HepG2 (cell line): ENCODE results near the gene SIGLEC14. TPM values are rescaled to one million over a fixed set of nuclear protein-coding genes. Genes with fewer than 3 reads are reported as not detected.
A peak's percentile ranks its signal among the peaks of the same experiment; 100 is the strongest.

Source experiments
- FOXK1 ChIP-seq: sonication (generic); formaldehyde crosslinking; IDR thresholded peaks from 2 replicates; pipeline ENCODE4 v1.4.0; 2020; ENCODE audit warnings: low read depth, missing genetic modification reagents, borderline replicate concordance
- GABPB1 ChIP-seq: IDR thresholded peaks from 2 replicates; pipeline ENCODE4 v1.6.1; 2016; ENCODE audit warnings: mild to moderate bottlenecking, missing genetic modification reagents, moderate library complexity, missing compliant biosample characterization
- HES4 ChIP-seq: sonication (generic); formaldehyde crosslinking; IDR thresholded peaks from 2 replicates; pipeline ENCODE4 v1.9.0; 2021; ENCODE audit warnings: mild to moderate bottlenecking, missing genetic modification reagents, borderline replicate concordance
- HOXD1 ChIP-seq: sonication (generic); formaldehyde crosslinking; IDR thresholded peaks from 2 replicates; pipeline ENCODE4 v1.5.0; 2020; ENCODE audit warnings: missing genetic modification reagents
- SATB2 ChIP-seq: sonication (generic); formaldehyde crosslinking; IDR thresholded peaks from 2 replicates; pipeline ENCODE4 v1.5.0; 2020; ENCODE audit warnings: missing genetic modification reagents
- SPEN ChIP-seq: sonication (generic); formaldehyde crosslinking; IDR thresholded peaks from 2 replicates; pipeline ENCODE4 v1.5.1; 2020; ENCODE audit warnings: low read depth, mild to moderate bottlenecking, missing genetic modification reagents
- YY1 ChIP-seq: IDR thresholded peaks from 2 replicates; pipeline ENCODE4 v1.6.1; 2011; ENCODE audit warnings: low read length, low read depth, moderate library complexity, mild to moderate bottlenecking; ENCODE audit not compliant: insufficient read depth, insufficient replicate concordance
- ZIK1 ChIP-seq: sonication (generic); formaldehyde crosslinking; IDR thresholded peaks from 2 replicates; pipeline ENCODE4 v1.5.0; 2020; ENCODE audit warnings: mild to moderate bottlenecking, low read depth, missing genetic modification reagents, borderline replicate concordance
- ZNF550 ChIP-seq: sonication (generic); formaldehyde crosslinking; IDR thresholded peaks from 2 replicates; pipeline ENCODE4 v1.4.0; 2020; ENCODE audit warnings: mild to moderate bottlenecking, missing genetic modification reagents, borderline replicate concordance
- ZNF678 ChIP-seq: sonication (generic); formaldehyde crosslinking; IDR thresholded peaks from 2 replicates; pipeline ENCODE4 v1.4.0; 2020; ENCODE audit warnings: mild to moderate bottlenecking, missing genetic modification reagents
- ZNF720 ChIP-seq: sonication (generic); formaldehyde crosslinking; IDR thresholded peaks from 2 replicates; pipeline ENCODE4 v1.4.0; 2020; ENCODE audit warnings: missing genetic modification reagents
- ZSCAN12 ChIP-seq: sonication (generic); formaldehyde crosslinking; IDR thresholded peaks from 2 replicates; pipeline ENCODE4 v1.9.0; 2021; ENCODE audit warnings: mild to moderate bottlenecking, missing genetic modification reagents
- polyA plus RNA-seq, 8 experiments: library from polyadenylated mRNA; depleted of rRNA in 3 of 8; stranded (reverse) in 7 of 8; unstranded in 1 of 8; fragments of >200 nt; fragmentation: Illumina TruSeq in 4 of 8; extraction: Trizol in 4 of 8; gene quantifications; 2 replicates each; pipeline versions ENCODE4 v1.2.1 to v1.2.3, GENCODE V29; 2011 to 2016; ENCODE audit warnings: low read depth in 4 of 8, missing spikeins in 1 of 8, mixed read lengths in 1 of 8; ENCODE audit not compliant: insufficient read depth in 1 of 8
- total RNA-seq, 5 experiments: library from RNA; depleted of rRNA; stranded (reverse); fragments of >200 nt; fragmentation: Illumina TruSeq; extraction: Trizol; gene quantifications; 2 replicates each; pipeline ENCODE4 v1.2.3, GENCODE V29; 2016; ENCODE audit warnings: low read depth in 1 of 5
- TF ChIP-seq, protein P1 (sequence below): IDR thresholded peaks from 2 replicates; pipeline ENCODE4 v1.6.1; 2016
- TF ChIP-seq, protein P2 (sequence below): sonication (generic); formaldehyde crosslinking; conservative IDR thresholded peaks from 2 replicates; pipeline ENCODE4 v1.4.0; 2020; ENCODE audit warnings: missing genetic modification reagents
- TF ChIP-seq, protein P3 (sequence below): sonication (generic); formaldehyde crosslinking; conservative IDR thresholded peaks from 2 replicates; pipeline ENCODE4 v1.8.1; 2023; ENCODE audit warnings: missing genetic modification reagents
- TF ChIP-seq, protein P4 (sequence below): sonication (generic); formaldehyde crosslinking; IDR thresholded peaks from 2 replicates; pipeline ENCODE4 v1.4.0; 2020; ENCODE audit warnings: missing genetic modification reagents
- TF ChIP-seq, protein P5 (sequence below): sonication (generic); formaldehyde crosslinking; IDR thresholded peaks from 2 replicates; pipeline ENCODE4 v1.4.0; 2020; ENCODE audit warnings: missing genetic modification reagents

Gene SIGLEC14
- total and polyA plus RNA-seq, 2 of the 13 experiments (the other 11 are each of a cell fraction or from before 2014, with no cell fraction given), result 0.05 to 0.09 TPM

DNA sequence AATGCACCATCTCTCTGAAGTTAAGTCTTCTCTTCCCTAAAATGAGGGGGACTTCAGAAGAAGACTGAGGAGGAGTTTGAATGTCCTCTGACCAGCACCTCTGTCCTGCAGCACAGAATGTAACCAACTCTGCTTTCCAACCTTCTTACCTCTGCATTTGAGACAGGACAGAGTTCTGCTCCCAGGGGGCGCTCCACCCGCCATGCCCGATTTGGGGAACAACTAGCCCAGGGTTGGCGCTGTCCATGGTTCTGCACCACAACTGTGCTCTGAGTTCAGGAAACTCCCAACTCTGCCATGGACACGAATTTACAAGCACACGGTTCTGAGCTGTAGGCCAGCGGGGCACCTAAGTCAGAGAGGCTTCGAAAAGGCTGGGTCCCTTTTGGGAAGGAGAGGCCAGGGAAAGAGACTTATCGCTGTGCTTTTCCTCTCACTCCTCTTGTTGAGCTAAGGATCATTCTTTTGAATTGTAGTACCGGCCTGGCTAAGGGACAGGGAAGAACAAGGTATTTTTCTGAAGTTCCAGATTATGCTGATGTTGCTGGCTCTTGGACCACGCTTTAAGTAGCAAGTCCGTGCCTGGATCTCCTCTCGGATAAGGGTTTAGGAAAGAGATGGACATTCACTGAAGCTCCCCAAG lies 38.6 kb downstream of the SIGLEC14 start (continued):
- TF ChIP-seq, protein P1, sequence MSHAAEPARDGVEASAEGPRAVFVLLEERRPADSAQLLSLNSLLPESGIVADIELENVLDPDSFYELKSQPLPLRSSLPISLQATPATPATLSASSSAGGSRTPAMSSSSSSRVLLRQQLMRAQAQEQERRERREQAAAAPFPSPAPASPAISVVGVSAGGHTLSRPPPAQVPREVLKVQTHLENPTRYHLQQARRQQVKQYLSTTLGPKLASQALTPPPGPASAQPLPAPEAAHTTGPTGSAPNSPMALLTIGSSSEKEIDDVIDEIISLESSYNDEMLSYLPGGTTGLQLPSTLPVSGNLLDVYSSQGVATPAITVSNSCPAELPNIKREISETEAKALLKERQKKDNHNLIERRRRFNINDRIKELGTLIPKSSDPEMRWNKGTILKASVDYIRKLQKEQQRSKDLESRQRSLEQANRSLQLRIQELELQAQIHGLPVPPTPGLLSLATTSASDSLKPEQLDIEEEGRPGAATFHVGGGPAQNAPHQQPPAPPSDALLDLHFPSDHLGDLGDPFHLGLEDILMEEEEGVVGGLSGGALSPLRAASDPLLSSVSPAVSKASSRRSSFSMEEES, result peak; percentile 90
- TF ChIP-seq HES4 (CRISPR knock-in tag) (peak; percentile 96), ZSCAN12 (CRISPR knock-in tag) (peak; percentile 89), YY1 (peak; percentile 40), HOXD1 (CRISPR knock-in tag) (0 out of 2 replicates have a peak, but pooled peaks have one; percentile 57), FOXK1 (CRISPR knock-in tag) (peak; percentile 78; the same call in 1 of the 2 replicates), ZNF678 (CRISPR knock-in tag) (no peak), GABPB1 (CRISPR knock-in tag) (peak; percentile 45; the same call in 1 of the 2 replicates), ZNF720 (CRISPR knock-in tag) (0 out of 2 replicates have a peak, but pooled peaks have one; percentile 70), ZNF550 (CRISPR knock-in tag) (no peak), SPEN (CRISPR knock-in tag) (peak; percentile 59; the same call in 1 of the 2 replicates), SATB2 (CRISPR knock-in tag) (peak; percentile 95), ZIK1 (CRISPR knock-in tag) (peak; percentile 89)
- TF ChIP-seq, protein P2, sequence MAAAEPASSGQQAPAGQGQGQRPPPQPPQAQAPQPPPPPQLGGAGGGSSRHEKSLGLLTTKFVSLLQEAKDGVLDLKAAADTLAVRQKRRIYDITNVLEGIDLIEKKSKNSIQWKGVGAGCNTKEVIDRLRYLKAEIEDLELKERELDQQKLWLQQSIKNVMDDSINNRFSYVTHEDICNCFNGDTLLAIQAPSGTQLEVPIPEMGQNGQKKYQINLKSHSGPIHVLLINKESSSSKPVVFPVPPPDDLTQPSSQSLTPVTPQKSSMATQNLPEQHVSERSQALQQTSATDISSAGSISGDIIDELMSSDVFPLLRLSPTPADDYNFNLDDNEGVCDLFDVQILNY, result peak; percentile 73
- TF ChIP-seq, protein P3, sequence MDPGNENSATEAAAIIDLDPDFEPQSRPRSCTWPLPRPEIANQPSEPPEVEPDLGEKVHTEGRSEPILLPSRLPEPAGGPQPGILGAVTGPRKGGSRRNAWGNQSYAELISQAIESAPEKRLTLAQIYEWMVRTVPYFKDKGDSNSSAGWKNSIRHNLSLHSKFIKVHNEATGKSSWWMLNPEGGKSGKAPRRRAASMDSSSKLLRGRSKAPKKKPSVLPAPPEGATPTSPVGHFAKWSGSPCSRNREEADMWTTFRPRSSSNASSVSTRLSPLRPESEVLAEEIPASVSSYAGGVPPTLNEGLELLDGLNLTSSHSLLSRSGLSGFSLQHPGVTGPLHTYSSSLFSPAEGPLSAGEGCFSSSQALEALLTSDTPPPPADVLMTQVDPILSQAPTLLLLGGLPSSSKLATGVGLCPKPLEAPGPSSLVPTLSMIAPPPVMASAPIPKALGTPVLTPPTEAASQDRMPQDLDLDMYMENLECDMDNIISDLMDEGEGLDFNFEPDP (CRISPR knock-in tag), result 0 out of 2 replicates have a peak, but pooled peaks have one; percentile 76
- TF ChIP-seq, protein P4, sequence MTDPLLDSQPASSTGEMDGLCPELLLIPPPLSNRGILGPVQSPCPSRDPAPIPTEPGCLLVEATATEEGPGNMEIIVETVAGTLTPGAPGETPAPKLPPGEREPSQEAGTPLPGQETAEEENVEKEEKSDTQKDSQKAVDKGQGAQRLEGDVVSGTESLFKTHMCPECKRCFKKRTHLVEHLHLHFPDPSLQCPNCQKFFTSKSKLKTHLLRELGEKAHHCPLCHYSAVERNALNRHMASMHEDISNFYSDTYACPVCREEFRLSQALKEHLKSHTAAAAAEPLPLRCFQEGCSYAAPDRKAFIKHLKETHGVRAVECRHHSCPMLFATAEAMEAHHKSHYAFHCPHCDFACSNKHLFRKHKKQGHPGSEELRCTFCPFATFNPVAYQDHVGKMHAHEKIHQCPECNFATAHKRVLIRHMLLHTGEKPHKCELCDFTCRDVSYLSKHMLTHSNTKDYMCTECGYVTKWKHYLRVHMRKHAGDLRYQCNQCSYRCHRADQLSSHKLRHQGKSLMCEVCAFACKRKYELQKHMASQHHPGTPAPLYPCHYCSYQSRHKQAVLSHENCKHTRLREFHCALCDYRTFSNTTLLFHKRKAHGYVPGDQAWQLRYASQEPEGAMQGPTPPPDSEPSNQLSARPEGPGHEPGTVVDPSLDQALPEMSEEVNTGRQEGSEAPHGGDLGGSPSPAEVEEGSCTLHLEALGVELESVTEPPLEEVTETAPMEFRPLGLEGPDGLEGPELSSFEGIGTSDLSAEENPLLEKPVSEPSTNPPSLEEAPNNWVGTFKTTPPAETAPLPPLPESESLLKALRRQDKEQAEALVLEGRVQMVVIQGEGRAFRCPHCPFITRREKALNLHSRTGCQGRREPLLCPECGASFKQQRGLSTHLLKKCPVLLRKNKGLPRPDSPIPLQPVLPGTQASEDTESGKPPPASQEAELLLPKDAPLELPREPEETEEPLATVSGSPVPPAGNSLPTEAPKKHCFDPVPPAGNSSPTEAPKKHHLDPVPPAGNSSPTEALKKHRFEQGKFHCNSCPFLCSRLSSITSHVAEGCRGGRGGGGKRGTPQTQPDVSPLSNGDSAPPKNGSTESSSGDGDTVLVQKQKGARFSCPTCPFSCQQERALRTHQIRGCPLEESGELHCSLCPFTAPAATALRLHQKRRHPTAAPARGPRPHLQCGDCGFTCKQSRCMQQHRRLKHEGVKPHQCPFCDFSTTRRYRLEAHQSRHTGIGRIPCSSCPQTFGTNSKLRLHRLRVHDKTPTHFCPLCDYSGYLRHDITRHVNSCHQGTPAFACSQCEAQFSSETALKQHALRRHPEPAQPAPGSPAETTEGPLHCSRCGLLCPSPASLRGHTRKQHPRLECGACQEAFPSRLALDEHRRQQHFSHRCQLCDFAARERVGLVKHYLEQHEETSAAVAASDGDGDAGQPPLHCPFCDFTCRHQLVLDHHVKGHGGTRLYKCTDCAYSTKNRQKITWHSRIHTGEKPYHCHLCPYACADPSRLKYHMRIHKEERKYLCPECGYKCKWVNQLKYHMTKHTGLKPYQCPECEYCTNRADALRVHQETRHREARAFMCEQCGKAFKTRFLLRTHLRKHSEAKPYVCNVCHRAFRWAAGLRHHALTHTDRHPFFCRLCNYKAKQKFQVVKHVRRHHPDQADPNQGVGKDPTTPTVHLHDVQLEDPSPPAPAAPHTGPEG (CRISPR knock-in tag), result peak; percentile 77; the same call in 1 of the 2 replicates
- TF ChIP-seq, protein P5, sequence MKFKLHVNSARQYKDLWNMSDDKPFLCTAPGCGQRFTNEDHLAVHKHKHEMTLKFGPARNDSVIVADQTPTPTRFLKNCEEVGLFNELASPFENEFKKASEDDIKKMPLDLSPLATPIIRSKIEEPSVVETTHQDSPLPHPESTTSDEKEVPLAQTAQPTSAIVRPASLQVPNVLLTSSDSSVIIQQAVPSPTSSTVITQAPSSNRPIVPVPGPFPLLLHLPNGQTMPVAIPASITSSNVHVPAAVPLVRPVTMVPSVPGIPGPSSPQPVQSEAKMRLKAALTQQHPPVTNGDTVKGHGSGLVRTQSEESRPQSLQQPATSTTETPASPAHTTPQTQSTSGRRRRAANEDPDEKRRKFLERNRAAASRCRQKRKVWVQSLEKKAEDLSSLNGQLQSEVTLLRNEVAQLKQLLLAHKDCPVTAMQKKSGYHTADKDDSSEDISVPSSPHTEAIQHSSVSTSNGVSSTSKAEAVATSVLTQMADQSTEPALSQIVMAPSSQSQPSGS (CRISPR knock-in tag), result peak; percentile 82; the same call in 1 of the 2 replicates
